Testis (tissue), 2 donors: Measurements from ENCODE around the gene FAM171A2.

Experiments
- POLR2A ChIP-seq: fragments of 450-650 bp; IDR thresholded peaks from one replicate; pipeline ENCODE4 v1.6.1; 2017; ENCODE audit warnings: antibody characterized with exemption, mild to moderate bottlenecking, moderate library complexity
- TF ChIP-seq, protein P1 (sequence below), 3 experiments: fragments of 450-650 bp in 2 of 3; fragments of 200-600 bp in 1 of 3; sonication (generic) in 1 of 3; IDR thresholded peaks; one replicate each; pipeline ENCODE4 v1.5.1; 2016 to 2019; ENCODE audit warnings: antibody characterized with exemption in 3 of 3, mild to moderate bottlenecking in 2 of 3, moderate library complexity in 1 of 3

DNA sequence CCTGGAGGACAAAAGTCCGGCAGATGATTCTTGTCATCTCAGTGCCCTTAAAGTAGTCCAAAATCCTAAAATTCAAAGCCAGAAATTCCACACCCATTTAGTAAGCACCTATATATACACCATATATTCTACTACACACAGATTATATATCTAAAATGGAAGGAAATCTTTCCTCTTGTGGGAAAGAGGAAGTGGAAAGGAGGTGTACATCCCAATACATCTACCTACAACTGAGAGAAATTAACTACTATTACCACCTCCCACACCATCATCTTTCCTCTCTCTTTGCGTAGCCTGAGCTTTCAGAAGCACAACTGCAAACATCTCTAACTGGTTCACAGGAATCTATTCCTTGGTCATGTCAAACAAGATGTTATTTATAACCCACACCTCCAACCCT lies 31.2 kb upstream of the FAM171A2 start:
- TF ChIP-seq, protein P1, sequence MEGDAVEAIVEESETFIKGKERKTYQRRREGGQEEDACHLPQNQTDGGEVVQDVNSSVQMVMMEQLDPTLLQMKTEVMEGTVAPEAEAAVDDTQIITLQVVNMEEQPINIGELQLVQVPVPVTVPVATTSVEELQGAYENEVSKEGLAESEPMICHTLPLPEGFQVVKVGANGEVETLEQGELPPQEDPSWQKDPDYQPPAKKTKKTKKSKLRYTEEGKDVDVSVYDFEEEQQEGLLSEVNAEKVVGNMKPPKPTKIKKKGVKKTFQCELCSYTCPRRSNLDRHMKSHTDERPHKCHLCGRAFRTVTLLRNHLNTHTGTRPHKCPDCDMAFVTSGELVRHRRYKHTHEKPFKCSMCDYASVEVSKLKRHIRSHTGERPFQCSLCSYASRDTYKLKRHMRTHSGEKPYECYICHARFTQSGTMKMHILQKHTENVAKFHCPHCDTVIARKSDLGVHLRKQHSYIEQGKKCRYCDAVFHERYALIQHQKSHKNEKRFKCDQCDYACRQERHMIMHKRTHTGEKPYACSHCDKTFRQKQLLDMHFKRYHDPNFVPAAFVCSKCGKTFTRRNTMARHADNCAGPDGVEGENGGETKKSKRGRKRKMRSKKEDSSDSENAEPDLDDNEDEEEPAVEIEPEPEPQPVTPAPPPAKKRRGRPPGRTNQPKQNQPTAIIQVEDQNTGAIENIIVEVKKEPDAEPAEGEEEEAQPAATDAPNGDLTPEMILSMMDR (IDR thresholded peaks at IDR 0.05): no peak
- no peak for TF ChIP-seq POLR2A
